HL-60/S4 treated with retinoic acid at 250 ng/mL for 4 days and 3 days (cell line): ENCODE measurements around the gene WDR55.
"Not testable (repeated sequence)": the region's sequence is repeated elsewhere in the genome, so short reads cannot be mapped to it uniquely, and the experiment has no call there.

ENCODE experiments used
- in situ Hi-C: fragments of 300-500 bp; cut with MboI; formaldehyde crosslinking; loops from 2 replicates; pipeline ENCODE4 v1.7.0; 2022; ENCODE audit warnings: low sequenced_read_pairs

The WDR55 gene

GRCh38 chr5:140642718-140643117 lies 22.0 kb upstream of the WDR55 start:
- in situ Hi-C loops: no loop called here

- in situ Hi-C loops: no loop called here
These were observed 17.7 kb upstream of the WDR55 start for GRCh38 chr5:140647042-140647419.

GRCh38 chr5:140658870-140659269 lies 5.8 kb upstream of the WDR55 start:
- in situ Hi-C loops: no loop called here

- in situ Hi-C loops: not testable (repeated sequence)
These were observed 4.3 kb upstream of the WDR55 start for GRCh38 chr5:140660371-140660770.

- in situ Hi-C loops: no loop called here
These were observed 710 bp upstream of the WDR55 start for GRCh38 chr5:140664030-140664358.

- in situ Hi-C loops: not testable (repeated sequence)
These were observed 6.3 kb downstream of the WDR55 start for GRCh38 chr5:140671035-140671434.

- in situ Hi-C loops: no loop called here
These were observed 6.9 kb downstream of the WDR55 start for GRCh38 chr5:140671472-140672125.

GRCh38 chr5:140672455-140673186 lies 7.9 kb downstream of the WDR55 start:
- in situ Hi-C loops: no loop called here

- in situ Hi-C loops: no loop called here
These were observed 8.7 kb downstream of the WDR55 start, which contains the start of gene DND1 for GRCh38 chr5:140673187-140673976. DND1 (minus strand) TSS chr5:140673576; CDS start chr5:140673542, 34 bp downstream.

GRCh38 chr5:140674211-140674610 lies 9.5 kb downstream of the WDR55 start:
- in situ Hi-C loops: no loop called here

GRCh38 chr5:140674629-140675028 lies 9.9 kb downstream of the WDR55 start:
- in situ Hi-C loops: no loop called here

- in situ Hi-C loops: no loop called here
These were observed 13.2 kb downstream of the WDR55 start for GRCh38 chr5:140677947-140678346.

GRCh38 chr5:140678993-140679392 lies 14.3 kb downstream of the WDR55 start:
- in situ Hi-C loops: no loop called here

- in situ Hi-C loops: no loop called here
These were observed 25.8 kb downstream of the WDR55 start for GRCh38 chr5:140690376-140690932.

- in situ Hi-C loops: no loop called here
These were observed 26.5 kb downstream of the WDR55 start, which contains the start of the genes HARS1 and HARS2 for GRCh38 chr5:140690941-140691924. HARS1 (minus strand) TSS chr5:140691370; CDS start chr5:140691304, 66 bp downstream. HARS2 (plus strand) TSS chr5:140691455; CDS start chr5:140691649, 194 bp downstream.

- in situ Hi-C loops: no loop called here
These were observed 29.6 kb downstream of the WDR55 start for GRCh38 chr5:140694276-140694675.

GRCh38 chr5:140696891-140697492 lies 32.3 kb downstream of the WDR55 start:
- in situ Hi-C loops: no loop called here

GRCh38 chr5:140700177-140701144 lies 35.8 kb downstream of the WDR55 start, which contains the start of gene ZMAT2:
ZMAT2 (plus strand) TSS chr5:140700447; CDS start chr5:140700461, 14 bp downstream.
- in situ Hi-C loops: loop anchor here (10.0 to 25.0 kb wide), 2 partner anchors 326 to 463 kb away; no protein-coding TSS in a partner anchor
